NCI-H2196 (cell line): ENCODE results near the gene MAP3K6.

Experiments used
- DNase-seq: peaks from one replicate; lab custom pipeline; 2025; ENCODE audit not compliant: unreplicated experiment; lab: John Stamatoyannopoulos, UW

MAP3K6 gene

DNA sequence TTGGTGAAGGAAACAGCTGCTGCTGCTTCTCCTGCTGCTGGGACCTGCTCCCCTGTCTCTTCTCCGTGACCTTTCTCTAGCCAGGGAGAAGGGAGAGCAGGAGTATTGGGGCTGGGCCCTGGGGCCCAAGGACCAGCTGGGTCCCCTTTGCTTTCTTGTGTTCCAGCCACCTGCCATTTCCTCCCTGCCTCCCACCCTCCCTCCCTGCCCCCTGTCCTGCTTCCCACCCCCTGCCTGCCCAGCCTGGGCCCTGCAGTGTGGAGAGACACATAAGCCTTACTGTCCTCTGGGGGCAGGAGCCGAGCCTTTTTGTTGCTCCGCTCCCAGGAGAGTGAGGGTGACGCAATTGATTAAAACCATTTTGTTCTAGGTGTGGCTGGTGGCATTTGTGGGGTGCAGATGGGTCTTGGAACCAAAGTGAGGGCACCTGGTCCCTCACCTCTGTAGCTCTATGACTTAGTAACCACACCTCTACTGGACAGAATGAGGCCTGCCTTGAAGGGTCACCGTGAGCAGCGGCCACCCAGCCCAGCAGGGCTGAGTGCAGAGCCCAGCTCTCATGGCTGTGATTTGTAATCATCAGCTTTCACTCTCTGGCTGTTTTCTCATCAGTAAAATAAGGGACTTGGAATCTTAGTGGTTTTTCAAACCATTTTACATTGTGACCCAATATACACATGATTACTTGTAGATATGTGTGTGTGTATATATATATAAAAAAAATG lies 58.7 kb downstream of the MAP3K6 start:
- no peak for DNase-seq

DNA sequence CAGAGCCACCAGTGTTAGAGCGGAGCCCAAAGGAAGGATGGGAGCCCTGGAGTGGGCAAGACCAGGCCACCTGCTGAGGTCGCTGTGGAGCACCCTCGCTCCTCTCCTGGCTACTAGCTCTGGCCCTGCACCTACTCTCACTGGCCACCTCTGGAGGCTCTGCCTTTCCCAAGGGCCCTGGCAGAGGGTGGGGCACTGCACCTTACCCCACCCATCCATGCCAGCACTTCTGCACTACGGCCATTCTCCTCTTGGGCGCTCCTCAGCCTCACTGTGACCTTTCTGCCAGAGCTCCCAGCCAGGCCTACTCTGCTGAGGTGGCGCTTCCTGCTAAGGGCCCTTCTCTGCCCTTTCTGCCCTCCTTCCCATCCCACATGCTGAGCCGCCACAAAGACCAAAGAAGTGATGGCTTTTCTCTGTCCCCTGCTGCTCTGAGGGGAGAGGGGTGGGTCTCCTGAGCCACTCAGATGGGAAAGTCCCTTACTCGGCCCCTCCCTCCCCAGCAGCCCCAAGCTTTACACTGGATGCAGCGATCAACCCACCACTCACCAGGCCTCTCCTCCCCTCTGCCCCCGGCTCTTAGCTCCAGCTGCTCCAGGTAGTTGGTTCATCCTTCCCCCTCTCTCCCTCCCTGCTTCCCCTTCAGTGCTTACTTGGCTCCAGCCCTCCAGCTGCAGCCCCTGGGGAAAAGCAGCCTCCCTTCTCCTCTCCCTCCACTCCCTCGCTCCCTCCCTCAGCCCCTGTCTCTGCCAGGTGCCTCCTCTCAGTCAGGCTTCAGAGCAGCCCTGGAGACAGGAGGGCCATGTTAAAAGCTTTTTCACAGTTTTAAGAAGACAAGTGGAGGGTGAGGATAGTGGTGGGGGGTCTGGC lies 59.6 kb downstream of the MAP3K6 start:
- DNase-seq, result peak; percentile 28

DNA sequence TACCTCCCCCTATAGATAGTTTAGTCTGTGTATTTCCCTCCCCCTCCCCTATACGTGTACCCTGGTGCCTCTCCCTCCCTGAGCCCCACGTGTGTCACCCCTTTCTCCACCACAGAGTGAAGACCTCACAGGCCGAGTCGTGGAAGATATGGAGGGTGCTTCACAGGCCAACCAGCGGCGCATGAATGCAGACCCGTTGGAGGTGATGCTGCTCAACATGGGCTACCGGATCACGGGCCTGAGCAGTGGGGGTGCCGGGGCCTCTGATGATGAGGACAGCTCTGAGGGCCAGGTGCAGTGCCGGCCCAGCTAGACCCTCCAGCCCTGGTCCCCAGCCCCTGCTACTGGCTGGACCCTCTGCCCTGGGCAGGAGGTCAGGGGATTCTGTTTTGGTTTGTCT lies 60.7 kb downstream of the MAP3K6 start:
- no peak for DNase-seq
